ENCODE data around the gene CFAP45.

CFAP45 gene

DNA sequence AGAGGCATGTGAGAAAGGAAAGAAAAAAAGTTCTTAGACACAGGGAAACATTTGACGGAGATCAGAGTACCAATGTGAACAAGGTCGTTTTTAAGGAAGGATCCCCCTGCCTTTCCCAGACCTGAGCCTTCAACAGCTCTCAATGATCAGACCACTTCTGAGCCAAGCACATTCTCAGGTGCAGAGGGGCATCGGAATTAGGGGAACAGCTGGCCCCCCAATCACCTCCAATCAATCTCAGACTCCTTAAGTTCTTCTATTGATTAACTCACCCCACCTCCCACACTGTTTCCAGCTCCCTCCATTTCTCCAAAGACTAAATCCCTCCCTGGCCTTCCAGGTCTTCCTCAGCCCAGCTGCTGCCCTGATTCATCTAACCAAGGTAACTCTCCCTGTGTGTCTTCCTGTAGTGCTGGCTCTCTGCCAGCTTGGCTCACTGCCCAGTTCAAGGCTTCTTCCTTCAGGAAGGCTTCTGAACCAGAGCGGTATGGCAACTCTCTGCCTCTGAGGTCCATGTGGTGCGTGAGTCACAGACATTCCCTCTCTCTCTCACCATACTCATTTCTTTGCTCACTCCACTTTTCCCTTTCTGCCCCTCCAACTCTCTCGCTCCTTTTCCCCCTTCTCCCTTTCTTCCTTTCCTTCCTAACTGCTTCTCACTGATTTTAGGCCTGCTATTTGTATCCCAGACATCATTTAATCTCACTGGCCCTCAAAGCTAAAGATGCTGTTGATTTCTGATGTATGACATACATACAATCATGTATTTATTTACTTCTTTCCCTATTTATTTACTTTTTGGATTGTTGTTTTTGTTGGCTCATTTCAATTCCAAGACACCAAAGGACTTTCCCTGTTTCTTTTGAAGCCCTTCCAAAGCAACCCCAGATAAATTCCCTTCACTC lies 18.1 kb downstream of the CFAP45 start:
- Histone ChIP-seq H3K9me3 (ENCODE audit: control insufficient read depth, insufficient read depth, low read depth, low read length) (no peaks in the 10 kb centered on the region), H3K4me3 (ENCODE audit: low read depth, low read length) (no peak overlapping the region), H3K27ac (ENCODE audit: low read depth, low read length) (no peak overlapping the region)

DNA sequence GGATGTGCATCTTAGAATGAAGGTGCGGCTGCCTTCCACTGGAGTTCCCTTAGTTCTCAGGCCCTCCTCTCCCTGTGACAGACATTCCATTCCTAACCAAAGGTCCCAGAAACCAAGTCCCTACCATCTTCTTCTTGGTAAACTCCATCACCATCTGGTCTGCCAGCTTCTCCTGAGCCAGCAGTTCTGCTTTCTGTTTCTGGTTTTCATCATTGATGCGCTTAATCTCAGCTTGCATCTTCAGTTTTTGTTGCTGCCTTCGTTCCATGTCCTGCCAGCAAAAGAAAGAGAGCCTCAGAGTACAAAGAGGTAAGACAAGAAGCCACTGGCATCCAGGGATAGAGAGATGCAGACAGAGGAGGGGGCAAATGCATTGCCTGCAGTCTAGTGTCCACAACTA lies 19.5 kb downstream of the CFAP45 start:
- Histone ChIP-seq H3K4me1 (ENCODE audit: control insufficient read depth, insufficient read depth, low read length) (peaks cover 13% of the 10 kb centered on the region), H3K27ac (ENCODE audit: low read depth, low read length) (no peak overlapping the region), H3K9ac (ENCODE audit: low read length) (no peak overlapping the region), H3K27me3 (ENCODE audit: control insufficient read depth, insufficient read depth, low read length) (no peaks in the 10 kb centered on the region; the same call in 1 of the 2 replicates), H3K36me3 (ENCODE audit: control insufficient read depth, insufficient read depth, low read length) (no peaks in the 10 kb centered on the region), H3K9me3 (ENCODE audit: control insufficient read depth, insufficient read depth, low read depth, low read length) (no peaks in the 10 kb centered on the region), H3K4me3 (ENCODE audit: low read depth, low read length) (no peak overlapping the region)

More for the DNA sequence above, 18.1 kb downstream of the CFAP45 start:
- Histone ChIP-seq H3K27me3 (ENCODE audit: control insufficient read depth, insufficient read depth, low read length) (no peaks in the 10 kb centered on the region; the same call in 1 of the 2 replicates), H3K36me3 (ENCODE audit: control insufficient read depth, insufficient read depth, low read length) (no peaks in the 10 kb centered on the region), H3K9ac (ENCODE audit: low read length) (no peak overlapping the region), H3K4me1 (ENCODE audit: control insufficient read depth, insufficient read depth, low read length) (peaks cover 13% of the 10 kb centered on the region)

DNA sequence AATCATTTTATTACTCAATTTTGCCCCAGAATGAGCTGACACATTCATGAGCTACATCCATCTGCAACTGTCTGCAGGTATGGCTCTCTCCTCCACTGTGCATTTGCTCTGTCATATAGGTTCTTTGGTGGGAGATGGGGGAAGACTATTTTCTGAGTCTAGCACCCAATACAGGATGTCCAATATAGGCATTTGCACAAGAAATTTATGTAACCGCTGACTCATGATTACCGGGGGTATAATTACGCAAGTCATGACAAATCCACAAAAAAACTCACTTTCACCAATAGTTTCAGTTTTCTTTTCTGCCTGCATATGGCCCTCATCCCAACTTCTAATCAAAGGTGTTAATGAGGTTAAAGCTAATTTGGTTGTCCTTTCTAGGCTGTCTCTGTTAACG lies 20.0 kb downstream of the CFAP45 start:
- H3K4me1 ChIP-seq (ENCODE audit: control insufficient read depth, insufficient read depth, low read length) = peaks cover 13% of the 10 kb centered on the region
- H3K36me3 ChIP-seq (ENCODE audit: control insufficient read depth, insufficient read depth, low read length) = no peaks in the 10 kb centered on the region
- no peak overlapping the region for H3K27ac ChIP-seq (ENCODE audit: low read depth, low read length)
- no peak overlapping the region for H3K9ac ChIP-seq (ENCODE audit: low read length)
- no peaks in the 10 kb centered on the region; the same call in 1 of the 2 replicates for H3K27me3 ChIP-seq (ENCODE audit: control insufficient read depth, insufficient read depth, low read length)
- H3K4me3 ChIP-seq (ENCODE audit: low read depth, low read length) = no peak overlapping the region
- no peaks in the 10 kb centered on the region for H3K9me3 ChIP-seq (ENCODE audit: control insufficient read depth, insufficient read depth, low read depth, low read length)

DNA sequence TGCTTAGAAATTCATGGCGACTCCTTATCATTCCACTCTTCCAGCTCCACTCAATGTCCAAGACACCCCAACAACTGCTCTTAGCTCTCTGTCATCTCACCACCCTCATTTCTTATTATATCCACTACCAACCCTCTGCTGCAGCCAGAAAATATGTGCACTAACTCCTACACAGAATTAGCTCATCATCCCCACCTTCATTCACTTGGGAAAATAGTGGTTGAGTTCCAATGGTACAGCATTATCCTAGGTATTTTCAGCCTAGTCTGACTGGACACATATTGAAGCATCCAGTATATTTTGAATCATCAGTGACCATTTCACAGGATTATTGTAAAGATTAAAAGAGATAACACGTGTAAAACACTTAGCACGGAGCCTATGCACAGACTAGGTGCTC lies 20.8 kb downstream of the CFAP45 start:
- Histone ChIP-seq H3K27me3 (ENCODE audit: control insufficient read depth, insufficient read depth, low read length) (no peaks in the 10 kb centered on the region; the same call in 1 of the 2 replicates), H3K27ac (ENCODE audit: low read depth, low read length) (no peak overlapping the region), H3K36me3 (ENCODE audit: control insufficient read depth, insufficient read depth, low read length) (no peaks in the 10 kb centered on the region), H3K9me3 (ENCODE audit: control insufficient read depth, insufficient read depth, low read depth, low read length) (no peaks in the 10 kb centered on the region), H3K4me3 (ENCODE audit: low read depth, low read length) (no peak overlapping the region), H3K9ac (ENCODE audit: low read length) (no peak overlapping the region), H3K4me1 (ENCODE audit: control insufficient read depth, insufficient read depth, low read length) (peaks cover 13% of the 10 kb centered on the region)

DNA sequence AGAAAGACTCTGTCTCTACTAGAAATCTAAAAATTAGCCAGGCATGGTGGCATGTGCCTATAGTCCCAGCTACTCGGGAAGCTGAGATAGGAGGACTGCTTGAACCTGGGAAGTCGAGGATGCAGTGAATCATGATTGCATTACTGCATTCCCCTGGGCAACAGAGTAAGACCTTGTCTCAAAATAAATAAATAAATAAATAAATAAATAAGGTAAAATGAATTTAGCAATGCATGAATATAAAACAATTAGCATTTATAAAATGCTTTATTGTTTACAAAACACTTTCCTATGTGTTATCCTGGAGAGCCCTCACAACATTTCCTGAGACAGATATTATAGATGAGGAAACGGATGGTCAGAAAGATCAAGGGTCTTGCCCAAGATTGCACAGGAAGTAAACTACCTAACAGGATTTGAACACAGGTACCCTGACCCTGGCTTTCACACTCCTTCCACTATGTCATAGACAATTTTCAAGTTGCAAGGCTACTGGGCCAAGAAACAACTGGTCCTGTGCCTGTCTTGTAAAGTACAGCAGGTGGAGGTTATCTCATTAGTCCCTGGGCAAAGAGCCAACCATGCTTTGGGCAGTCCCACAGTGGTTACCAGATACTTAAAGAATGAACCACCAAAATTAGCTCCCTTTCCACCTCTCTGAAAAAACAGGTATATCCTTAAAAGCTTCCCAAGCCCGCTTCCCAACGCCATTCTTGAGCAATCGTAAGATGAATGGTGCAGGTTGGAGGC lies 22.1 kb downstream of the CFAP45 start:
- Histone ChIP-seq H3K36me3 (ENCODE audit: control insufficient read depth, insufficient read depth, low read length) (no peaks in the 10 kb centered on the region), H3K9ac (ENCODE audit: low read length) (no peak overlapping the region), H3K4me3 (ENCODE audit: low read depth, low read length) (no peak overlapping the region), H3K9me3 (ENCODE audit: control insufficient read depth, insufficient read depth, low read depth, low read length) (no peaks in the 10 kb centered on the region), H3K27ac (ENCODE audit: low read depth, low read length) (no peak overlapping the region), H3K27me3 (ENCODE audit: control insufficient read depth, insufficient read depth, low read length) (no peaks in the 10 kb centered on the region; the same call in 1 of the 2 replicates), H3K4me1 (ENCODE audit: control insufficient read depth, insufficient read depth, low read length) (peaks cover 13% of the 10 kb centered on the region)

DNA sequence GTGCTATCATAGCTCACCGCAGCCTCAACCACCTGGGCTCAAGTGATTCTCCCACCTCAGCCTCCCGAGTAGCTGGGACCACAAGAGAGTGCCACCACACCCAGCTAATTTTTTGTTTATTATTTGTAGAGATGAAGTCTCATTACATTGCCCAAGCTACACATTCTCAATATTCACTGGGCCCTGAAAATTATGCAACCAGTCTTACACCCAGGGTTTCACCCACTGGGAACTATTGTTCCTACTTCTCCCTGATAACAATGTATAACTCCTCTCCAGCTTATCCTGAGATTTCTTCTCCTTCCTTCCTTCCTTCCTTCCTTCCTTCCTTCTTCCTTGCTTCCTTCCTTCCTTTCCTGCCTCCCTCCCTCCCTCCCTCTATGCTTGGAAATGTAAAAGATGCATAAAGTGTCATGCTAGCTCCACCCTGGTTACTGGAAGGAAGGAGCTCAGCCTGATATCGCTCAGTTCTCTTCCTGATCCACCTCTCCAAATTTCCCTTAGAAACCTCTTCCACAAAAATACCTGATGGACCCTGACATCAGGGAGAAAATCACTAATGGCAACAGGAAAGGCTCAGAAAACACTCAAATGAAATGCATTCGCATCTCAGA lies 26.3 kb downstream of the CFAP45 start:
- Histone ChIP-seq H3K27ac (ENCODE audit: low read depth, low read length) (no peak overlapping the region), H3K9me3 (ENCODE audit: control insufficient read depth, insufficient read depth, low read depth, low read length) (no peaks in the 10 kb centered on the region), H3K27me3 (ENCODE audit: control insufficient read depth, insufficient read depth, low read length) (0 out of 2 replicates have a peak, but pooled peaks cover 5% of the 10 kb centered on the region)

DNA sequence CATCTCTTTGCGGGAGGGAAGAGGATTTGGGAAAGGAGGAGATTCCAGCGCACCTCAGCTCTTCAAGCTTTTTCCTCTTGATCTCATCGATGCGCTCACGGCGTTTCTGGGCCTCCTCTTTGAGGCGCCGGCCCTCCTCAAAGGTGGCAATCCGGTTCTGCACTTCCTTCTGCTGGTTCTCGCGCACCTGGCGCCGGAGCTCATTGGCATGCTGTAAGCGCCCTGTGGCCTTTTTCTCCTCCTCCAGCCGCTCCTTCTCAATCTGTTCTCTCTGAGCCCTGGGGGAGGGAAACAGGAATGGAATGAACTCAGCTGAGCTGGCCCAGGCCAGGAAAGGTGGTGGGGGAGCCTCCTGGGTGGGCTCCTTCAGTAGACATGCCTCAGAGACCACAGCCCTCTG lies 27.1 kb downstream of the CFAP45 start:
- no peaks in the 10 kb centered on the region for H3K9me3 ChIP-seq (ENCODE audit: control insufficient read depth, insufficient read depth, low read depth, low read length)
- peaks cover 13% of the 10 kb centered on the region for H3K4me1 ChIP-seq (ENCODE audit: control insufficient read depth, insufficient read depth, low read length)
- no peaks in the 10 kb centered on the region for H3K36me3 ChIP-seq (ENCODE audit: control insufficient read depth, insufficient read depth, low read length)
- H3K27me3 ChIP-seq (ENCODE audit: control insufficient read depth, insufficient read depth, low read length) = 0 out of 2 replicates have a peak, but pooled peaks cover 5% of the 10 kb centered on the region
- no peak overlapping the region for H3K27ac ChIP-seq (ENCODE audit: low read depth, low read length)
- H3K9ac ChIP-seq (ENCODE audit: low read length) = no peak overlapping the region
- H3K4me3 ChIP-seq (ENCODE audit: low read depth, low read length) = no peak overlapping the region

More for the DNA sequence above, 26.3 kb downstream of the CFAP45 start:
- peaks cover 12% of the 10 kb centered on the region for H3K4me1 ChIP-seq (ENCODE audit: control insufficient read depth, insufficient read depth, low read length)
- H3K4me3 ChIP-seq (ENCODE audit: low read depth, low read length) = no peak overlapping the region
- no peak overlapping the region for H3K9ac ChIP-seq (ENCODE audit: low read length)
- H3K36me3 ChIP-seq (ENCODE audit: control insufficient read depth, insufficient read depth, low read length) = no peaks in the 10 kb centered on the region

DNA sequence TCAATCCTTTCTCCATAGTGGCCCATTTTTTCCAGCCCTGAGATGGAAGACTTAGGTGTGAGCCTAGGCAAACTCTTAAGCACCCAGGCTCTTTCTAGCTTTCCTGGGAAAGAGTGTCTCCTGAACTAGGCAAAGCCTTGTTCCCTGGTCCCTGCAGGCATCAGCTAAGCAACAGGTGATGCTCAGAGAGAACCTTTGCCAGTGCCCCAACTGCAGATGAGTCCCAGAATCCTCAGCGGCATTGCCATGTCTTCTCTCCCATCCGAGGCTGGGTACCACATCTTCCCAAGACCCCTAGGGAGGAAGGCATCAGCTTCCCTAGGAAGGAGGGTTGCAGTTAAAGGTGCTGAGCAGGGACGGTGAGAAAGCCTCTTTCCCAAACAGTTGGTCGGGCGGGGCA lies 29.3 kb downstream of the CFAP45 start:
- Histone ChIP-seq H3K9ac (ENCODE audit: low read length) (no peak overlapping the region), H3K36me3 (ENCODE audit: control insufficient read depth, insufficient read depth, low read length) (no peaks in the 10 kb centered on the region), H3K9me3 (ENCODE audit: control insufficient read depth, insufficient read depth, low read depth, low read length) (no peaks in the 10 kb centered on the region), H3K27ac (ENCODE audit: low read depth, low read length) (no peak overlapping the region), H3K4me1 (ENCODE audit: control insufficient read depth, insufficient read depth, low read length) (peaks cover 16% of the 10 kb centered on the region), H3K27me3 (ENCODE audit: control insufficient read depth, insufficient read depth, low read length) (0 out of 2 replicates have a peak, but pooled peaks cover 5% of the 10 kb centered on the region), H3K4me3 (ENCODE audit: low read depth, low read length) (no peak overlapping the region)

DNA sequence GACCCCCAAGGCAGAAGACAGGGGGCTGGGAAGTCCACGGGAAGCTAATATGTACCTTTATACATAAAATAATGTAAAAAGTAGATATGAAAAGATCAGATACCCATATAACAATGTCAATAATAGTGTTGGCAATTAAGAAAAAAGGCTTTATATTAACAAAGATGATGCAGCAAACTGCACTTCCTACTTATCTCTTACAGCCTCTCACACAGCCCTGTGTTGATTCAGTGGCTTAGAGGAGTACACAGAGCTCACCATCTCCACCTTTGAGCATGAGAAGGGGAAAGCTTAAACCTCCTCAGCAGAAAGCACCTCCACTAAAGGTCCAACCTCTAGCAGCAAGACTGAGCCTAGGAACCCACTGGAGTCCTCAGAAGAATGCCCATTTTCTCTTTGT lies 30.4 kb downstream of the CFAP45 start:
- Histone ChIP-seq H3K27me3 (ENCODE audit: control insufficient read depth, insufficient read depth, low read length) (0 out of 2 replicates have a peak, but pooled peaks cover 5% of the 10 kb centered on the region), H3K36me3 (ENCODE audit: control insufficient read depth, insufficient read depth, low read length) (no peaks in the 10 kb centered on the region), H3K27ac (ENCODE audit: low read depth, low read length) (no peak overlapping the region), H3K4me1 (ENCODE audit: control insufficient read depth, insufficient read depth, low read length) (peaks cover 16% of the 10 kb centered on the region), H3K9me3 (ENCODE audit: control insufficient read depth, insufficient read depth, low read depth, low read length) (no peaks in the 10 kb centered on the region), H3K4me3 (ENCODE audit: low read depth, low read length) (no peak overlapping the region), H3K9ac (ENCODE audit: low read length) (no peak overlapping the region)

DNA sequence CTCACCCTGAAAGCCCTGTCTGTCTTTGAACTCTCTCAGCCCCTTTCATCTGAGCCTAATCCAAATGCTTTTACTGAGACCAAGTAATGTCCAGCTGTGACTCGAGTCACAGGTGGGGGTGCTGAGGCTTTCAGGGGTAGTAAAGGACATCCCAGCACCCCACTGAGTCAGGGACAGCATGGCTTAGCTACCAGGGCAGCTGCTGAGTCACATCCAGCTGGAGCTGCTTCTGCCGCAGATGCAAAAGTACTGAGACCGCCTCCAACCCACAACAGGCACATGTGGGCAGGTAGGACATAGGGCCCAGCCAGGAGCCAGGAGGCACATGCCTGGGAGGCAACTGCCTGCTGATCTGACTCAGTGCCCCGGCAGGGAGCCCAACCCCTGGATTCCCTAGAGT lies 30.8 kb downstream of the CFAP45 start:
- Histone ChIP-seq H3K4me3 (ENCODE audit: low read depth, low read length) (no peak overlapping the region), H3K27me3 (ENCODE audit: control insufficient read depth, insufficient read depth, low read length) (0 out of 2 replicates have a peak, but pooled peaks cover 5% of the 10 kb centered on the region), H3K27ac (ENCODE audit: low read depth, low read length) (no peak overlapping the region), H3K36me3 (ENCODE audit: control insufficient read depth, insufficient read depth, low read length) (no peaks in the 10 kb centered on the region), H3K9ac (ENCODE audit: low read length) (no peak overlapping the region), H3K4me1 (ENCODE audit: control insufficient read depth, insufficient read depth, low read length) (peaks cover 16% of the 10 kb centered on the region), H3K9me3 (ENCODE audit: control insufficient read depth, insufficient read depth, low read depth, low read length) (no peaks in the 10 kb centered on the region)
